Measurements from ENCODE around the gene HMGN2.

Gene HMGN2

DNA sequence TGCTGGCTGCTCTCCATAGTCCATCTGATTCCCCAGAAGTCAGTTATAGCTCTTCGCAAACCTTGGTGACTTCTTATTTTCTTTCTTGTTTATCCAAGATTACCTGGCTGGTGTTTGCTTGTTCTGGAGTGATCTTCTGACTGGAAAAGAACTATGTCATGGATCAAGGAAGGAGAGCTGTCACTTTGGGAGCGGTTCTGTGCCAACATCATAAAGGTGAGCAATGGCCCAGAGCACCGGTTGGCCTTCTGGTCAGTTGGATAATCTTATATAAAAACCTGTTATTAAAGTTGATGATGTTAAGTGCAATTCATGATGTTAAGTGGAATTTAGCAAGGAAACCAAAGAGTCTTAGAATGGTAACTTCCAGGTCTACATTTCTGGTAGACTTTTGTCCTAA lies 39.4 kb upstream of the HMGN2 start:
- Histone ChIP-seq H3K36me3 (ENCODE audit: insufficient read depth, low read length) (peaks cover 25% of the 10 kb centered on the region), H3K4me3 (ENCODE audit: low read depth in 1 of 2, low read length in 2 of 2) (peak overlapping the region; percentile 49 to 86), H3K4me2 (ENCODE audit: insufficient read depth, low read length) (peak overlapping the region; percentile 96), H3K27ac (ENCODE audit: low read length) (peak overlapping the region; percentile 76), H3K4me1 (ENCODE audit: insufficient read depth, low read length) (peaks cover 30% of the 10 kb centered on the region), H4K20me1 (ENCODE audit: insufficient read depth, low read length) (no peaks in the 10 kb centered on the region), H3K79me2 (ENCODE audit: insufficient read depth, low read length) (peaks cover 25% of the 10 kb centered on the region), H3K27me3 (ENCODE audit: insufficient read depth, low read length, poor library complexity) (no peaks in the 10 kb centered on the region), H3K9me3 (ENCODE audit: insufficient read depth, low read length, severe bottlenecking) (no peaks in the 10 kb centered on the region), H3K9ac (ENCODE audit: low read depth, low read length) (peak overlapping the region; percentile 64), H2AFZ (ENCODE audit: low read depth, low read length) (peak overlapping the region; percentile 82)
- ATAC-seq (ENCODE audit: insufficient read depth, low read depth): no peak
- DNase-seq: no peak
- TF ChIP-seq, protein P1, sequence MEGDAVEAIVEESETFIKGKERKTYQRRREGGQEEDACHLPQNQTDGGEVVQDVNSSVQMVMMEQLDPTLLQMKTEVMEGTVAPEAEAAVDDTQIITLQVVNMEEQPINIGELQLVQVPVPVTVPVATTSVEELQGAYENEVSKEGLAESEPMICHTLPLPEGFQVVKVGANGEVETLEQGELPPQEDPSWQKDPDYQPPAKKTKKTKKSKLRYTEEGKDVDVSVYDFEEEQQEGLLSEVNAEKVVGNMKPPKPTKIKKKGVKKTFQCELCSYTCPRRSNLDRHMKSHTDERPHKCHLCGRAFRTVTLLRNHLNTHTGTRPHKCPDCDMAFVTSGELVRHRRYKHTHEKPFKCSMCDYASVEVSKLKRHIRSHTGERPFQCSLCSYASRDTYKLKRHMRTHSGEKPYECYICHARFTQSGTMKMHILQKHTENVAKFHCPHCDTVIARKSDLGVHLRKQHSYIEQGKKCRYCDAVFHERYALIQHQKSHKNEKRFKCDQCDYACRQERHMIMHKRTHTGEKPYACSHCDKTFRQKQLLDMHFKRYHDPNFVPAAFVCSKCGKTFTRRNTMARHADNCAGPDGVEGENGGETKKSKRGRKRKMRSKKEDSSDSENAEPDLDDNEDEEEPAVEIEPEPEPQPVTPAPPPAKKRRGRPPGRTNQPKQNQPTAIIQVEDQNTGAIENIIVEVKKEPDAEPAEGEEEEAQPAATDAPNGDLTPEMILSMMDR (IDR thresholded peaks at IDR 0.05; ENCODE audit: borderline replicate concordance, extremely low read depth, low read length, poor library complexity, severe bottlenecking): no peak
- TF ChIP-seq EZH2 (IDR thresholded peaks at IDR 0.05; ENCODE audit: borderline replicate concordance, low read depth, low read length, severe bottlenecking): no peak

DNA sequence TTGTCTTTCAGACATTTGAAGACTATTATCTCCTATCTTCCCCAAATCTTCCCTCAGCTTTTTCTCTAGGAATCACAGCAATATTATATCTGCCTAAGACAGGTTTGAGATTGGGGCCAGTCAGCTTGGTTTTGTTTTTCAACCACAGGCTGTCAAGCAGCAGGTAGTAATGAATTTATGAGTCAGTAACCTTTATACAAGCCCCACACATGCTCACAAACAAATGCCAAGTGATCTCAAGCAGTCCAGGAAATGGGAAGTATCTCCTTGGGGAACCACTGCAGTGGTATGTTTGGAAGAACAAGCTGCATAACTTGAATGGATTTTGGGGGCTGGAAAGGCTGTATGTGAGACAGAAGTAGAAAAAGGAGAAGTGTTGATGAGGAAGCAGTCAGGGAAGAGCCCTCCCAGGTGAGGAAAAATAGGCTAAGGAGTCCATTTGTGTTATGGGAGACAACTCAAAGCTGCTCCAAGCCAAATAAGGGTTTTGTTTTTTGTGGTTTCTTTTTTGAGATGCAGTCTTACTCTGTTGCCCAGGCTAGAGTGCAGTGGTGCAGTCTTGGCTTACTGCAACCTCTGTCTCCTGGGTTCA lies 38.0 kb upstream of the HMGN2 start:
- no peak for ATAC-seq (ENCODE audit: insufficient read depth, low read depth)
- Histone ChIP-seq H3K27ac (ENCODE audit: low read length) (no peak overlapping the region), H3K4me1 (ENCODE audit: insufficient read depth, low read length) (peaks cover 30% of the 10 kb centered on the region), H3K4me3 (ENCODE audit: low read depth in 1 of 2, low read length in 2 of 2) (no peak overlapping the region), H3K36me3 (ENCODE audit: insufficient read depth, low read length) (peaks cover 38% of the 10 kb centered on the region), H3K79me2 (ENCODE audit: insufficient read depth, low read length) (peaks cover 25% of the 10 kb centered on the region), H3K4me2 (ENCODE audit: insufficient read depth, low read length) (peak overlapping the region; percentile 2; the same call in 1 of the 2 replicates), H2AFZ (ENCODE audit: low read depth, low read length) (no peak overlapping the region), H3K27me3 (ENCODE audit: insufficient read depth, low read length, poor library complexity) (no peaks in the 10 kb centered on the region), H4K20me1 (ENCODE audit: insufficient read depth, low read length) (no peaks in the 10 kb centered on the region), H3K9ac (ENCODE audit: low read depth, low read length) (no peak overlapping the region), H3K9me3 (ENCODE audit: insufficient read depth, low read length, severe bottlenecking) (no peaks in the 10 kb centered on the region)
- TF ChIP-seq, protein P1 (IDR thresholded peaks at IDR 0.05; ENCODE audit: borderline replicate concordance, extremely low read depth, low read length, poor library complexity, severe bottlenecking): no peak
- no peak for TF ChIP-seq EZH2 (IDR thresholded peaks at IDR 0.05; ENCODE audit: borderline replicate concordance, low read depth, low read length, severe bottlenecking)
- no peak for DNase-seq

DNA sequence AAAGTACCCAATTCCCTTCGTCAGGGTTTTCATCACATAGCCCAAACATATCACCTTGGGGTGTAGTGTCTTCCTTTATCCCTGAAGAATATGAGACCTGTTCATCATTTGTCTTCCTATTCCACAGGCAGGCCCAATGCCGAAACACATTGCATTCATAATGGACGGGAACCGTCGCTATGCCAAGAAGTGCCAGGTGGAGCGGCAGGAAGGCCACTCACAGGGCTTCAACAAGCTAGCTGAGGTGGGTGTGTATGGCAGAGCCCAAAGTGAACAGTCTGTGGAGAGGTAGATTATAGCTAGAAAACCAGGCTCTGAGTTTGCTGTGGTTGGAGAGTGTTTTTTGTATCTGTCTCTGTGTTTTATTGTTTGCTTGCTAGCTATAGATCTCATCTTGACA lies 34.2 kb upstream of the HMGN2 start:
- Histone ChIP-seq H2AFZ (ENCODE audit: low read depth, low read length) (no peak overlapping the region), H3K4me3 (ENCODE audit: low read depth in 1 of 2, low read length in 2 of 2) (no peak overlapping the region), H3K9ac (ENCODE audit: low read depth, low read length) (no peak overlapping the region), H3K4me2 (ENCODE audit: insufficient read depth, low read length) (no peak overlapping the region), H4K20me1 (ENCODE audit: insufficient read depth, low read length) (no peaks in the 10 kb centered on the region; the same call in 1 of the 2 replicates), H3K4me1 (ENCODE audit: insufficient read depth, low read length) (peaks cover 15% of the 10 kb centered on the region), H3K27me3 (ENCODE audit: insufficient read depth, low read length, poor library complexity) (no peaks in the 10 kb centered on the region), H3K36me3 (ENCODE audit: insufficient read depth, low read length) (peaks cover 65% of the 10 kb centered on the region), H3K27ac (ENCODE audit: low read length) (no peak overlapping the region), H3K9me3 (ENCODE audit: insufficient read depth, low read length, severe bottlenecking) (no peaks in the 10 kb centered on the region), H3K79me2 (ENCODE audit: insufficient read depth, low read length) (peaks cover 18% of the 10 kb centered on the region)
- ATAC-seq (ENCODE audit: insufficient read depth, low read depth) (no peak), DNase-seq (no peak)
- no peak for TF ChIP-seq EZH2 (IDR thresholded peaks at IDR 0.05; ENCODE audit: borderline replicate concordance, low read depth, low read length, severe bottlenecking)
- TF ChIP-seq, protein P1 (IDR thresholded peaks at IDR 0.05; ENCODE audit: borderline replicate concordance, extremely low read depth, low read length, poor library complexity, severe bottlenecking): no peak

Measured in DND-41 (cell line).